Skeletal muscle satellite cell (primary cell): ENCODE results near the gene PAK4.

Experiments used
- H3K27me3 ChIP-seq: 2 replicates; pipeline ENCODE4 v1.7.0; 2013; ENCODE audit warnings: low read length; ENCODE audit not compliant: control insufficient read depth, insufficient read depth
- H3K36me3 ChIP-seq: 2 replicates; pipeline ENCODE4 v1.7.0; 2013; ENCODE audit warnings: mild to moderate bottlenecking, control low read depth, low read length; ENCODE audit not compliant: insufficient read depth
- H3K4me1 ChIP-seq: 2 replicates; pipeline ENCODE4 v1.7.0; 2013; ENCODE audit warnings: low read length; ENCODE audit not compliant: control insufficient read depth, insufficient read depth
- H3K4me2 ChIP-seq: 2 replicates; pipeline ENCODE4 v1.7.0; 2013; ENCODE audit warnings: mild to moderate bottlenecking, low read length
- H3K4me3 ChIP-seq: 2 replicates; pipeline ENCODE4 v1.7.0; 2013; ENCODE audit warnings: low read length
- H3K9ac ChIP-seq: 2 replicates; pipeline ENCODE4 v1.7.0; 2013; ENCODE audit warnings: mild to moderate bottlenecking, low read depth, low read length, moderate library complexity
- H3K9me3 ChIP-seq: replicated peaks from 2 replicates; pipeline ENCODE4 v1.7.0; 2013; ENCODE audit warnings: mild to moderate bottlenecking, control low read depth, low read length

Gene PAK4

DNA sequence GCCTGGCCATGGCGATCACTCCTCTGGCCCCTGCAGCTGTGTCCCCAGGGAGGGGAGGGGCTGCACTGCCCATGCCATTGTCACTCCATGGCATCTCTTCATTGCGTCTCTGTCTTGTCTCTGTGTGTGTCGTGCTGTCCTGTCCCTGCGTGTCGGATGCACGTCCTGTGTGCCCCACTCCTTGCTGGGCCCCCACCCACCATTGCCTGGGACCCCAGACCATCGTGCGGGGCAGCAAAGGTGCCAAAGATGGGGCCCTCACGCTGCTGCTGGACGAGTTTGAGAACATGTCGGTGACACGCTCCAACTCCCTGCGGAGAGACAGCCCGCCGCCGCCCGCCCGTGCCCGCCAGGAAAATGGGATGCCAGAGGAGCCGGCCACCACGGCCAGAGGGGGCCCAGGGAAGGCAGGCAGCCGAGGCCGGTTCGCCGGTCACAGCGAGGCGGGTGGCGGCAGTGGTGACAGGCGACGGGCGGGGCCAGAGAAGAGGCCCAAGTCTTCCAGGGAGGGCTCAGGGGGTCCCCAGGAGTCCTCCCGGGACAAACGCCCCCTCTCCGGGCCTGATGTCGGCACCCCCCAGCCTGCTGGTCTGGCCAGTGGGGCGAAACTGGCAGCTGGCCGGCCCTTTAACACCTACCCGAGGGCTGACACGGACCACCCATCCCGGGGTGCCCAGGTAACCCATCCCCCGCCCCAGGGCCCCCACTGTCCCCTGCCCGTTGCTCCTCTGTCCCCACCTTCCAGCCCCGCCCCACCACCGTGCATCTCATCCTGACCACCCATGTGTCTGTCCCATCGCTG is 47.3 kb downstream of the PAK4 start:
- Histone ChIP-seq H3K4me3 (no peak overlapping the region), H3K36me3 (peaks cover 16% of the 10 kb centered on the region), H3K27me3 (no peaks in the 10 kb centered on the region), H3K4me1 (no peaks in the 10 kb centered on the region), H3K4me2 (no peak overlapping the region), H3K9ac (no peak overlapping the region), H3K9me3 (no peaks in the 10 kb centered on the region)

DNA sequence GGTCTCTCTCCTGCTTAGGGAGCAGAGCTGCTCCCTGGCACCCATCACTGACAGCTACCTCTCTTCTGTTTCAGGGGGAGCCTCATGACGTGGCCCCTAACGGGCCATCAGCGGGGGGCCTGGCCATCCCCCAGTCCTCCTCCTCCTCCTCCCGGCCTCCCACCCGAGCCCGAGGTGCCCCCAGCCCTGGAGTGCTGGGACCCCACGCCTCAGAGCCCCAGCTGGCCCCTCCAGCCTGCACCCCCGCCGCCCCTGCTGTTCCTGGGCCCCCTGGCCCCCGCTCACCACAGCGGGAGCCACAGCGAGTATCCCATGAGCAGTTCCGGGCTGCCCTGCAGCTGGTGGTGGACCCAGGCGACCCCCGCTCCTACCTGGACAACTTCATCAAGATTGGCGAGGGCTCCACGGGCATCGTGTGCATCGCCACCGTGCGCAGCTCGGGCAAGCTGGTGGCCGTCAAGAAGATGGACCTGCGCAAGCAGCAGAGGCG is 48.0 kb downstream of the PAK4 start:
- H3K4me1 ChIP-seq: no peaks in the 10 kb centered on the region
- no peak overlapping the region for H3K9ac ChIP-seq
- no peak overlapping the region for H3K4me3 ChIP-seq
- no peak overlapping the region for H3K4me2 ChIP-seq
- no peaks in the 10 kb centered on the region for H3K27me3 ChIP-seq
- H3K36me3 ChIP-seq: peaks cover 16% of the 10 kb centered on the region
- no peaks in the 10 kb centered on the region for H3K9me3 ChIP-seq

DNA sequence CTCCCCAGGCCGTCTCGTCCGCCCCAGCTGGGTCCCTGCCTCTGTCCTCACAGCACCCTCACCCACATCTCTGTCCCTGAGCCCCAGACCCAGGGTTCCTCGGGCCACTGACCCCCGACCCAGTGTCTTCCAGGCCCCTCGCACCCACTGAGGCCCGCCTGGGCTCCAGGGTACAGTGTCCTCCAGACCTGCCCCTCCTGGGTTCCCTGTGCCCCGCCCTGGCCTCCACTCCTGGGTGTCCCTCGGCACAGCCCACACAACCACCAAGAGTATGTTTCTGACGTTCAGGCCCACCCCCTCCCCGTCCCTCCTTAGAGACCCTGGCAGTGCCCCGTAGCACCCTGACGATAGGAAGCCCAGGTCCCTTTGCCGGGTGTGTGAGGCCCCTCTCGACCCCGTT is 48.6 kb downstream of the PAK4 start:
- peaks cover 19% of the 10 kb centered on the region for H3K36me3 ChIP-seq
- no peaks in the 10 kb centered on the region for H3K9me3 ChIP-seq
- H3K4me3 ChIP-seq: no peak overlapping the region
- H3K27me3 ChIP-seq: no peaks in the 10 kb centered on the region
- no peak overlapping the region for H3K4me2 ChIP-seq
- no peaks in the 10 kb centered on the region for H3K4me1 ChIP-seq
- no peak overlapping the region for H3K9ac ChIP-seq

DNA sequence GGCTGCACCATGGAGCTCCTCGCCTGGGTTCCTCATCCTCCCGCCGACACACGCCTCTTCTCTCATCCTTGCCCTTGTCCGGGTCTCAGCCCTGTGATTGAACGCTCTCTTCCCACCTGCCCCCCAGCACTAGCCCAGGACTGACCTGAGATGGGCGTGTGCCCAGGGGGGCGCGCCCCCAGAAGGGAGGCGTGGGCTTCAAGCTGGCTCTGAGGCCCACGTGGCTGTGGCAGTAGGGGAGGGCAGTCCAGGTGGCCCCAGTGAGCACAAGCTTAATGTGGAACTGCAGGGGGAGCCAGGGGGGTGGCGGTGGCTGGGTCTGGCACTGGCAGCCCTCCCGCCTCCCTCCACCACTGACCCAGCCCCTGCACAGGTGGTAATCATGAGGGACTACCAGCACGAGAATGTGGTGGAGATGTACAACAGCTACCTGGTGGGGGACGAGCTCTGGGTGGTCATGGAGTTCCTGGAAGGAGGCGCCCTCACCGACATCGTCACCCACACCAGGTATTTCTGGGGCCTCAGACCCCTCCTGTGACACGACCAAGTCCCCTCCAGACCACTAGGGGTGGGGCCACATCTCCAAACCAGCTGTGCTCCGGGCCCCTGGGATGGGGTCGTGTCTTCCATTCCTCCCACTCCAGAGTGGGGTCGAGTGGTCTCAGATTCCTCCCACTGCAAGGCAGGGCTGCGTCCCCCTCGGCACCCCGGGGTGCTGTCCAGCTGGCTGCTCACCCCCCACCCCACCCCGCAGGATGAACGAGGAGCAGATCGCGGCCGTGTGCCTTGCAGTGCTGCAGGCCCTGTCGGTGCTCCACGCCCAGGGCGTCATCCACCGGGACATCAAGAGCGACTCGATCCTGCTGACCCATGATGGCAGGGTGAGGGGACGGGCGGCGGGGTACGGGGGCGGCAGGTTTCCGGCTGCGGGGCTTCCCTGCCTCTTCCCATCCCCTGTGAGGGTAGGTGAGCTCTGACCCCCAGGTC is 49.3 kb downstream of the PAK4 start:
- Histone ChIP-seq H3K9ac (no peak overlapping the region), H3K36me3 (peaks cover 25% of the 10 kb centered on the region), H3K4me3 (no peak overlapping the region), H3K27me3 (no peaks in the 10 kb centered on the region), H3K4me2 (no peak overlapping the region), H3K4me1 (no peaks in the 10 kb centered on the region), H3K9me3 (no peaks in the 10 kb centered on the region)

DNA sequence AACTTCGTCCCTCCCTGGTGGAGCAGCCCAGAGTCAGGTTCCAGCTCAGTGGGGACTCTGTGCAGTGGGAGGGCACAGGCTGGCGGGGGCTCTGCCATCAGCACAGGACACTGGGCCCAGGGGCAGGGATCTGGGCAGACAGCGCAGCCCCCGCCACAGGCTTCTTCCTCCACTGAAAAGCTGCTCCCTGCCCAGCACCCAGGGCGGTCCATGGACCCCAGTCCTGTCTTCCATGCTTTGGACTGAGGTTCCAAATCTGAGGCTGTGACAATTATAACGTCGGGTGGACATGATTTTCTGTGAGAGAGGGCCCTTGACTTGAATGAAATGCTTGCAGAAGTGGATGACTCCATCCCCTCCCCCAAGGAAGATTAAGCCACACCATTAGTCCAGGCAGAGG is 50.0 kb downstream of the PAK4 start:
- Histone ChIP-seq H3K9ac (no peak overlapping the region), H3K4me2 (no peak overlapping the region), H3K9me3 (no peaks in the 10 kb centered on the region), H3K36me3 (peaks cover 29% of the 10 kb centered on the region), H3K4me1 (no peaks in the 10 kb centered on the region), H3K4me3 (no peak overlapping the region), H3K27me3 (no peaks in the 10 kb centered on the region)

DNA sequence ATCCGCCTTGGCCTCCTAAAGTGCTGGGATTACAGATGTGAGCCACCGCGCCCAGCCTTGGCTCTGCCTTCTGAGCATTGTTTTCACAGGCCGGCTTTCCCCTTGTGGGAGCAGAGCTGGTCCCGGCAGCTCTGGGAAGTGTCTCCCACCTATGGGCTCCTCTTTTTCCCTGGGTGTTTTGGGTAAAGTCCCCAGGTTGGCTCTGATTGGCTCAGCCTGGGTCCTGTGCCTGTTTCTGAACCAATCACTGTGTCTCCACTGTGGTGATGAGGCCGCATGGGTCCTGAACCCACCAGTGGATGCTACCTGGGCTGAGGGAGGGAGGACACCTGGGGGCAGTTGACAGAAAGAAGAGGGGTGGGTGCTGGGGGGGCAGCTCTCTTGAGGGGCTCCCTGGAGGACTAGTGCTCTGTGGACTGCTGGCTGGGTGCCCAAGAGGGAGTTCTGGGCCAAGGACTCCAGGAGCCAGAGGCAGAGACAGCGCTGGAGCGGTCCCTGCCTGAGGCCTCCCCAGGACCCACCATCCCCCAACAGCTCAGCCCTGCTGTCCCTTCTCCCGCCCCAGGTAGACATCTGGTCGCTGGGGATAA is 51.6 kb downstream of the PAK4 start:
- Histone ChIP-seq H3K4me2 (no peak overlapping the region), H3K9ac (no peak overlapping the region), H3K36me3 (peaks cover 34% of the 10 kb centered on the region), H3K9me3 (no peaks in the 10 kb centered on the region), H3K4me1 (no peaks in the 10 kb centered on the region), H3K27me3 (no peaks in the 10 kb centered on the region), H3K4me3 (no peak overlapping the region)

DNA sequence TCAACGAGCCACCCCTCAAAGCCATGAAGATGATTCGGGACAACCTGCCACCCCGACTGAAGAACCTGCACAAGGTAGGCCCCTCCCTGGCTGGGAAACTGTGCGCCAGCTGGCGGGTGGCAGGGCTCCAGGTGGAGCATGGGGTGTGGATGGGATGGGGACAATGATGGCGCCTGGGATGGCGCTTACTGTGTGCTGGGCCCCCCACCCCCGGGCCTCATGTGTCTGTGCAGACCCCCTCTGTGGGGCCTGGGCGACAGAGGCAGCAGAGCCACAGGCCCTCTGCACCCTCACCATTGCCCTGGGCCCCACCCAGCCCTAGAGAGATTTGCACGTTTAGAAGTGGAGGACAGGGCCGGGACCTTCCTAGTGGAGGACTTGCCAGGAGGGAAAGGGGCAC is 52.1 kb downstream of the PAK4 start:
- peaks cover 34% of the 10 kb centered on the region for H3K36me3 ChIP-seq
- H3K4me3 ChIP-seq: no peak overlapping the region
- no peaks in the 10 kb centered on the region for H3K4me1 ChIP-seq
- H3K9me3 ChIP-seq: no peaks in the 10 kb centered on the region
- H3K27me3 ChIP-seq: no peaks in the 10 kb centered on the region
- H3K4me2 ChIP-seq: no peak overlapping the region
- H3K9ac ChIP-seq: no peak overlapping the region

DNA sequence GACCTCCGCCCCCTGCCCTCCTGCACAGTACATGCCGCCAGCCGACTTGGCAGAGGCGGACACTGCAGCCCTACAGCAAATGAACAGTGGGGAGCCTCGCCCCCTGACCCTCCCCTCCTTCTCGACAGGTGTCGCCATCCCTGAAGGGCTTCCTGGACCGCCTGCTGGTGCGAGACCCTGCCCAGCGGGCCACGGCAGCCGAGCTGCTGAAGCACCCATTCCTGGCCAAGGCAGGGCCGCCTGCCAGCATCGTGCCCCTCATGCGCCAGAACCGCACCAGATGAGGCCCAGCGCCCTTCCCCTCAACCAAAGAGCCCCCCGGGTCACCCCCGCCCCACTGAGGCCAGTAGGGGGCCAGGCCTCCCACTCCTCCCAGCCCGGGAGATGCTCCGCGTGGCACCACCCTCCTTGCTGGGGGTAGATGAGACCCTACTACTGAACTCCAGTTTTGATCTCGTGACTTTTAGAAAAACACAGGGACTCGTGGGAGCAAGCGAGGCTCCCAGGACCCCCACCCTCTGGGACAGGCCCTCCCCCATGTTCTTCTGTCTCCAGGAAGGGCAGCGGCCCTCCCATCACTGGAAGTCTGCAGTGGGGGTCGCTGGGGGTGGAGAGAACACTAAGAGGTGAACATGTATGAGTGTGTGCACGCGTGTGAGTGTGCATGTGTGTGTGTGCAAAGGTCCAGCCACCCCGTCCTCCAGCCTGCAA is 52.9 kb downstream of the PAK4 start:
- H3K36me3 ChIP-seq: peaks cover 34% of the 10 kb centered on the region
- no peaks in the 10 kb centered on the region for H3K9me3 ChIP-seq
- no peaks in the 10 kb centered on the region for H3K4me1 ChIP-seq
- H3K4me2 ChIP-seq: no peak overlapping the region
- no peak overlapping the region for H3K9ac ChIP-seq
- H3K27me3 ChIP-seq: no peaks in the 10 kb centered on the region
- no peak overlapping the region for H3K4me3 ChIP-seq

DNA sequence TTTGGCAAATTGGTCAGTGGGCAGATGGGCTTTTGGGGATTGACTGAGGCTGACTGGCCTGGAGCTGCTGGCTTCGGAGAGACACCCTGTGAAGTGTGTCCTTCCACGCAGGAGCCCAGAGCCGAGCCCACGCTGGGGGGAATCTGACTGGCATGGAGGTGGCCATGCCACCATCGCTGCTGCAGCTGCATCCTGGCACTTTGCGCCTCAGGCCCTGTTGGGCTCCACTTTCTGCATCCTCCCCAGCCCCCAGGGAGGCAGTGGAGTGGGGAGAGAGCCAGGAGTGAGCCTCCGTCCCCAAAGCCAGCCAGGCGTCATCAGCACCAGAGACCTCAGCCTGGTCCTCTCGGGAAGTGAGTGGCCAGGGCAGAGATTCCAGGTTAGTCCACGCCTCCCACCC is 54.2 kb downstream of the PAK4 start:
- peaks cover 31% of the 10 kb centered on the region for H3K36me3 ChIP-seq
- H3K27me3 ChIP-seq: no peaks in the 10 kb centered on the region
- no peak overlapping the region for H3K9ac ChIP-seq
- no peak overlapping the region for H3K4me3 ChIP-seq
- no peaks in the 10 kb centered on the region for H3K9me3 ChIP-seq
- no peaks in the 10 kb centered on the region for H3K4me1 ChIP-seq
- no peak overlapping the region for H3K4me2 ChIP-seq

DNA sequence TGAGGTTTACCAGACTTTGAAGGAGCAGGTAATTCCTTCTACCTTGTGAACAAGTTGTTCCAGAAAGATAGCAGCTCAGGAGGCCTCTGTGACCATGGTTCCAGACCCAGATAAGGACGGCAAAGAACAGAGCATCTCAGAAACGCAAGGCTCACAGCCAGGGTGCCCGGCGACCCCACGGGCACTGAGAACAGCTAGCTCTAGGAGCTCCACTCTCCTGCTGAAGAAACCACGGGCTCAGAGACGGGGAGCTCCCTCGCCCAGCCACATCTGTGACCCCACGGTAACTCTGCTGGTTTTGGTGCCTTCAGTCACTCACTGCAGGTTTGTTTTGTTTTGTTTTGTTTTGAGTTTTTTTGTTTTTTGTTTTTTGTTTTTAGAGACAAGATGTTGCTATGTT is 55.2 kb downstream of the PAK4 start:
- H3K4me1 ChIP-seq: no peaks in the 10 kb centered on the region
- no peak overlapping the region for H3K9ac ChIP-seq
- H3K9me3 ChIP-seq: no peaks in the 10 kb centered on the region
- H3K36me3 ChIP-seq: peaks cover 27% of the 10 kb centered on the region
- no peak overlapping the region for H3K4me3 ChIP-seq
- H3K27me3 ChIP-seq: no peaks in the 10 kb centered on the region
- H3K4me2 ChIP-seq: no peak overlapping the region
